Esophagus squamous epithelium (tissue), 5 donors: ENCODE data around the gene SLFN12. TPM values are rescaled to one million over a fixed set of nuclear protein-coding genes. Genes with fewer than 3 reads are reported as not detected.
"Not testable (repeated sequence)": the region's sequence is repeated elsewhere in the genome, so short reads cannot be mapped to it uniquely, and the experiment has no call there.

Experiments used
- DNase-seq: peaks from one replicate; lab custom pipeline; 2025; lab: John Stamatoyannopoulos, UW
- H3K27ac ChIP-seq, 4 donors: fragments of 200-600 bp; sonication (generic); one replicate each; pipeline ENCODE4 v1.5.1; 2016 to 2019; ENCODE audit warnings: mild to moderate bottlenecking in 1 of 4
- H3K27me3 ChIP-seq, 4 donors: fragments of 200-600 bp; sonication (generic); 1 replicate in 3 of 4; 2 replicates in 1 of 4; pipeline versions ENCODE4 v1.5.1 to v1.6.0; 2017 to 2021; ENCODE audit warnings: antibody characterized with exemption in 1 of 4
- H3K36me3 ChIP-seq, 3 donors: fragments of 200-600 bp; sonication (generic); one replicate each; pipeline ENCODE4 v1.5.1; 2016 to 2019
- H3K4me1 ChIP-seq, 3 donors: fragments of 200-600 bp; sonication (generic); one replicate each; pipeline ENCODE4 v1.5.1; 2017 to 2019
- H3K4me3 ChIP-seq, 4 donors: fragments of 200-600 bp; sonication (generic); 1 replicate in 3 of 4; 2 replicates in 1 of 4; pipeline ENCODE4 v1.5.1; 2016 to 2019; ENCODE audit warnings: mild to moderate bottlenecking in 2 of 4, moderate library complexity in 1 of 4
- H3K9me3 ChIP-seq, 3 donors: fragments of 200-600 bp; sonication (generic); one replicate each; pipeline ENCODE4 v1.5.1; 2016 to 2019
- POLR2A ChIP-seq, 4 donors: fragments of 450-650 bp; IDR thresholded peaks; one replicate each; pipeline ENCODE4 v1.6.1; 2017; ENCODE audit warnings: antibody characterized with exemption in 4 of 4, mild to moderate bottlenecking in 4 of 4, moderate library complexity in 3 of 4
- WGBS, 2 donors: methylation state at CpG; one replicate each; pipeline ENCODE4 v1.1.5; 2018; 5-methylcytosine and 5-hydroxymethylcytosine counted together
- intact Hi-C: fragments of 100-400 bp; cut with DNase I; formaldehyde crosslinking; loops from one replicate; pipeline ENCODE4 v1.15.0; 2022
- total RNA-seq, 4 donors: library from RNA; depleted of rRNA; stranded (reverse); fragments of >200 nt; gene quantifications; one replicate each; pipeline ENCODE4 v1.1.0, GENCODE V29; 2016
- TF ChIP-seq, protein P1 (sequence below), 6 experiments: fragments of 450-650 bp in 4 of 6; fragments of 200-600 bp in 2 of 6; sonication (generic) in 2 of 6; IDR thresholded peaks; one replicate each; pipeline ENCODE4 v1.5.1; 2016 to 2019; ENCODE audit warnings: antibody characterized with exemption in 6 of 6, mild to moderate bottlenecking in 4 of 6, moderate library complexity in 4 of 6
- donor health status: DM: yes; HTN: yes; CAD: no.

SLFN12 gene
- total RNA-seq, 4 donors from 2014 or later: 1.3 to 5.0 (median 3.7) TPM

DNA sequence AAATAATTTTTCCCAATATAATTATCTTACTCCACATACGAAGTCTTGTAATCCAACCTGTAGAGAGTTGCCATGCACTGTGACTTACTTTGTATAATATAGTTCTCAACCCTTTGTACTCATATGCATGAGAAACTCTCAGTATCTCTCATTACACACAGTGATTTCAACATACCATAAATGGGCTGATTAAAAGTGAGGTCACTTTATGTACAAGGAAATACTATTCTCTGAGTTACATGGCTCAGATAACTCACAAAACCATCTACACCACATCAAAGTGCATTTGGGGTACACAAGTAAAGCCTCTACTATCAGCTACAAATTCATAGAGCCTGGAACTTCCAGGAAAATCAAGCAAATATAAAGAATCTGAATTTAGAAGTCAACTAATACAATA, 27.9 kb downstream of the SLFN12 start:
- Histone ChIP-seq H3K27me3 (no peaks in the 10 kb centered on the region), H3K27ac (no peak overlapping the region), H3K9me3 (no peaks in the 10 kb centered on the region), H3K4me1 (no peaks in the 10 kb centered on the region), H3K4me3 (no peak overlapping the region), H3K36me3 (peaks cover 0 to 21% (median 0%) of the 10 kb centered on the region in 3 donors)
- 75 to 87% methylated on average over 1 of the region's 1 CpG for WGBS, 2 donors
- TF ChIP-seq, protein P1, sequence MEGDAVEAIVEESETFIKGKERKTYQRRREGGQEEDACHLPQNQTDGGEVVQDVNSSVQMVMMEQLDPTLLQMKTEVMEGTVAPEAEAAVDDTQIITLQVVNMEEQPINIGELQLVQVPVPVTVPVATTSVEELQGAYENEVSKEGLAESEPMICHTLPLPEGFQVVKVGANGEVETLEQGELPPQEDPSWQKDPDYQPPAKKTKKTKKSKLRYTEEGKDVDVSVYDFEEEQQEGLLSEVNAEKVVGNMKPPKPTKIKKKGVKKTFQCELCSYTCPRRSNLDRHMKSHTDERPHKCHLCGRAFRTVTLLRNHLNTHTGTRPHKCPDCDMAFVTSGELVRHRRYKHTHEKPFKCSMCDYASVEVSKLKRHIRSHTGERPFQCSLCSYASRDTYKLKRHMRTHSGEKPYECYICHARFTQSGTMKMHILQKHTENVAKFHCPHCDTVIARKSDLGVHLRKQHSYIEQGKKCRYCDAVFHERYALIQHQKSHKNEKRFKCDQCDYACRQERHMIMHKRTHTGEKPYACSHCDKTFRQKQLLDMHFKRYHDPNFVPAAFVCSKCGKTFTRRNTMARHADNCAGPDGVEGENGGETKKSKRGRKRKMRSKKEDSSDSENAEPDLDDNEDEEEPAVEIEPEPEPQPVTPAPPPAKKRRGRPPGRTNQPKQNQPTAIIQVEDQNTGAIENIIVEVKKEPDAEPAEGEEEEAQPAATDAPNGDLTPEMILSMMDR (IDR thresholded peaks at IDR 0.05): no peak
- TF ChIP-seq POLR2A (IDR thresholded peaks at IDR 0.05): no peak
- DNase-seq: no peak
- intact Hi-C loops: loop anchor here (10.0 kb wide), 1 partner anchor 60 kb away; no protein-coding TSS in a partner anchor

- H3K36me3 ChIP-seq, H3K27ac ChIP-seq, H3K9me3 ChIP-seq, H3K4me1 ChIP-seq, DNase-seq, H3K4me3 ChIP-seq, intact Hi-C loops: not testable (repeated sequence)
- H3K27me3 ChIP-seq: peaks cover 0 to 11% (median 0%) of the 10 kb centered on the region in 4 donors
- WGBS, 2 donors: 91 to 97% methylated on average over 11 to 12 of the region's 13 CpGs
Measured at GRCh38 chr17:35393783-35394182, 38.5 kb downstream of the SLFN12 start.

DNA sequence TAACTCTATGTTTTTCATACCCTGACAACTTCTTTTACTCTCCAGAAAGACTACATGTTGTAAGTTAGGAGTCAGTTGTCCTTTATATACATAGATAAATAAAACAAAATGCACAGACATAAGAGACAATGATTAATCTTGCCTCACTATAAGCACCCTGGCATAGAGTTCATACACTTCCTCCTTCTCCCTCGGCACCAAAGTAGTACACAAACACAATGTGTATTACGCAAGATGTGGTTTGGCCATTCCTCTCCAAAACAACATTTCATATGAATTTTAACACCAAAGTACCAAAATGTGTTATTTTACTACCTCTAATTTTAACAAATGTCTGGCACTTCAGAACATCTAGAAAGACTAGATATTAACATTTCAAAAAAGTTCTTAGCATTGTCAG, 41.6 kb downstream of the SLFN12 start:
- Histone ChIP-seq H3K9me3 (no peaks in the 10 kb centered on the region), H3K27me3 (peaks cover 0 to 11% (median 0%) of the 10 kb centered on the region in 4 donors), H3K4me1 (no peaks in the 10 kb centered on the region), H3K36me3 (no peaks in the 10 kb centered on the region), H3K27ac (no peak overlapping the region), H3K4me3 (no peak overlapping the region)
- TF ChIP-seq, protein P1 (IDR thresholded peaks at IDR 0.05): no peak
- TF ChIP-seq POLR2A (IDR thresholded peaks at IDR 0.05): no peak
- no peak for DNase-seq
- intact Hi-C loops: no loop called here
- 35 to 71% methylated on average over 1 to 2 of the region's 2 CpGs for WGBS, 2 donors

- H3K36me3 ChIP-seq: no peaks in the 10 kb centered on the region
- no peak overlapping the region for H3K4me3 ChIP-seq
- intact Hi-C loops: no loop called here
- WGBS, 2 donors: 80% methylated on average over 1 of the region's 2 CpGs; no CpG with 5 or more reads in 1 of the 2 donors
- no peaks in the 10 kb centered on the region for H3K4me1 ChIP-seq
- H3K27ac ChIP-seq: no peak overlapping the region
- DNase-seq: no peak
- H3K27me3 ChIP-seq: peaks cover 0 to 11% (median 0%) of the 10 kb centered on the region in 4 donors
- TF ChIP-seq, protein P1 (IDR thresholded peaks at IDR 0.05): no peak
- TF ChIP-seq POLR2A (IDR thresholded peaks at IDR 0.05): no peak
- H3K9me3 ChIP-seq: no peaks in the 10 kb centered on the region
Measured at GRCh38 chr17:35390156-35390555, 42.1 kb downstream of the SLFN12 start.

GRCh38 chr17:35387496-35387895, 44.8 kb downstream of the SLFN12 start:
- no peaks in the 10 kb centered on the region for H3K36me3 ChIP-seq
- H3K4me1 ChIP-seq: no peaks in the 10 kb centered on the region
- no peak overlapping the region for H3K27ac ChIP-seq
- H3K4me3 ChIP-seq: no peak overlapping the region
- DNase-seq: no peak
- H3K27me3 ChIP-seq: peaks cover 0 to 11% (median 0%) of the 10 kb centered on the region in 4 donors
- intact Hi-C loops: no loop called here
- no peaks in the 10 kb centered on the region for H3K9me3 ChIP-seq
- TF ChIP-seq, protein P1 (IDR thresholded peaks at IDR 0.05): no peak
- TF ChIP-seq POLR2A (IDR thresholded peaks at IDR 0.05): no peak

DNA sequence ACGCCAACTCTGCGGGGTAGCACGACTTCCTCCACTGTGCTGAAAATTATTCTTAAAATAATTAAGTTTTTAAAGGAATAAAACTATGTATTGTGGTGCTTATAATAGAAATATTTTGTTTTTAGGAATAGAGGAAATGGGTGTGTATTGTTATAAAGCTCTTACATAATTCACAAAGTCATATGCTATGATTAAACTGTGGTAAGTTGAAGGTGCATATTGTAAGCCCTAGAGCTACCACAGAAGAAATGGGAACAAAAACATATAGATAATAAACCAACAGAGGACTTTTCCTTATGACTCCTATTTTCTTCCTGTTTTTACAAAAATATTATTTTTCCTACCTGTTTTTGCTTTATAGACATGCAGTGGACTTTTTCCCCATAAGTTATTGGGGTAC, 54.6 kb downstream of the SLFN12 start:
- peak overlapping the region in 1 of 4 donors; percentile 10 for H3K27ac ChIP-seq

More for the DNA sequence above, 54.6 kb downstream of the SLFN12 start:
- intact Hi-C loops: no loop called here
- 75 to 86% methylated on average over 3 of the region's 3 CpGs for WGBS, 2 donors
- Histone ChIP-seq H3K27me3 (peaks cover 0 to 8% (median 0%) of the 10 kb centered on the region in 4 donors), H3K4me1 (peaks cover 0 to 36% (median 11%) of the 10 kb centered on the region in 3 donors), H3K36me3 (no peaks in the 10 kb centered on the region), H3K9me3 (no peaks in the 10 kb centered on the region), H3K4me3 (no peak overlapping the region)
- DNase-seq: no peak
- TF ChIP-seq, protein P1 (IDR thresholded peaks at IDR 0.05): no peak
- TF ChIP-seq POLR2A (IDR thresholded peaks at IDR 0.05): no peak
